ENCODE measurements around the gene NFIX.

GRCh38 chr19:13103581-13104359 lies 108.5 kb downstream of the NFIX start:
- TF ChIP-seq CTCF (IDR thresholded peaks at IDR 0.05; ENCODE audit: low read depth, low read length) (no peak), EZH2phosphoT487 (IDR thresholded peaks at IDR 0.05; ENCODE audit: low read depth) (no peak)

All from OCI-LY3 (cell line).